ENCODE results near the gene DNAL4. TPM values are rescaled to one million over a fixed set of nuclear protein-coding genes. Genes with fewer than 3 reads are reported as not detected.
A peak's percentile ranks its signal among the peaks of the same experiment; 100 is the strongest.

Gene DNAL4
- polyA plus RNA-seq, 1 donor (not counting 4 experiments of a cell fraction or from before 2014, with no cell fraction given), result 11.4 TPM

DNA sequence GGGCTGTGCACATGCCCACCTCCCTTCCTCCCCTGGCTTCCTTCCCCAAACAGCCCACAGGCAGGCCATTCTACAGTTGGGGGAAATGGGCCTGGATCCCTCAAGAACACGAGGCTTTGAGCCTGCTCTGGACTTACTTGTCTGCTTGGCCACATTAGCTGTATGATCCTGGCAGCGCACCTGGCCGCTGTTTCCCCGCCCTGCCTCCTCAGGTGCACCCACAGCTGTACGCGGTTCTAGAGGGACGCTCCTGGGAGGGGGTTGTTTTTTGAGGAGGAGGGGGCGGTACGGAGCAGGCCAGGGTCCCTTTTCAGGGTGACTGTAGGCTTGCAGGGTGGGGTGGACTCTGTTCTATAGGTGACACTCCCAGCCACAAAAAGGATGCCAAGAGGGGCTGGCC is 26.6 kb downstream of the DNAL4 start:
- H4K20me1 ChIP-seq (ENCODE audit: control insufficient read depth, extremely low read depth, insufficient read depth, low read length), result peaks cover 4% of the 10 kb centered on the region
- no peaks in the 10 kb centered on the region for H3K4me1 ChIP-seq (ENCODE audit: control insufficient read depth, extremely low read depth, insufficient read depth, low read length)
- no peak for DNase-seq (ENCODE audit: low read depth, low spot score)
- peaks cover 11% of the 10 kb centered on the region for H3K27me3 ChIP-seq (ENCODE audit: control insufficient read depth, extremely low read depth, insufficient read depth, low read length)
- no peaks in the 10 kb centered on the region for H3K9me1 ChIP-seq (ENCODE audit: control insufficient read depth, extremely low read depth, insufficient read depth, low read length)
- no peak overlapping the region for H3K27ac ChIP-seq (ENCODE audit: control insufficient read depth, insufficient read depth, low read length)
- H3K79me2 ChIP-seq (ENCODE audit: control insufficient read depth, insufficient read depth, low read length), result no peaks in the 10 kb centered on the region
- H3K4me2 ChIP-seq (ENCODE audit: control insufficient read depth, extremely low read depth, insufficient read depth, low read depth, low read length), result no peak overlapping the region
- dilution Hi-C loops (cut with MboI; ENCODE audit: extremely low pct_ligation_motif_present, low sequenced_read_pairs), result no loop called here
- no peak overlapping the region for H2AFZ ChIP-seq (ENCODE audit: control insufficient read depth, low read length)
- no peak overlapping the region for H3K4me3 ChIP-seq (ENCODE audit: control insufficient read depth in 2 of 3, extremely low read depth in 1 of 3, insufficient read depth in 2 of 3, low read depth in 1 of 3, low read length in 3 of 3)
- TF ChIP-seq EZH2 (IDR thresholded peaks at IDR 0.05; ENCODE audit: low read length), result no peak
- TF ChIP-seq, protein P1, sequence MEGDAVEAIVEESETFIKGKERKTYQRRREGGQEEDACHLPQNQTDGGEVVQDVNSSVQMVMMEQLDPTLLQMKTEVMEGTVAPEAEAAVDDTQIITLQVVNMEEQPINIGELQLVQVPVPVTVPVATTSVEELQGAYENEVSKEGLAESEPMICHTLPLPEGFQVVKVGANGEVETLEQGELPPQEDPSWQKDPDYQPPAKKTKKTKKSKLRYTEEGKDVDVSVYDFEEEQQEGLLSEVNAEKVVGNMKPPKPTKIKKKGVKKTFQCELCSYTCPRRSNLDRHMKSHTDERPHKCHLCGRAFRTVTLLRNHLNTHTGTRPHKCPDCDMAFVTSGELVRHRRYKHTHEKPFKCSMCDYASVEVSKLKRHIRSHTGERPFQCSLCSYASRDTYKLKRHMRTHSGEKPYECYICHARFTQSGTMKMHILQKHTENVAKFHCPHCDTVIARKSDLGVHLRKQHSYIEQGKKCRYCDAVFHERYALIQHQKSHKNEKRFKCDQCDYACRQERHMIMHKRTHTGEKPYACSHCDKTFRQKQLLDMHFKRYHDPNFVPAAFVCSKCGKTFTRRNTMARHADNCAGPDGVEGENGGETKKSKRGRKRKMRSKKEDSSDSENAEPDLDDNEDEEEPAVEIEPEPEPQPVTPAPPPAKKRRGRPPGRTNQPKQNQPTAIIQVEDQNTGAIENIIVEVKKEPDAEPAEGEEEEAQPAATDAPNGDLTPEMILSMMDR (optimal IDR thresholded peaks at IDR 0.05 in 1 of 3, IDR thresholded peaks at IDR 0.05 in 1 of 3, conservative IDR thresholded peaks at IDR 0.05 in 1 of 3; ENCODE audit: extremely low read depth in 1 of 3, insufficient read depth in 2 of 3, low read length in 3 of 3), result no peak
- H3K9ac ChIP-seq (ENCODE audit: control insufficient read depth, extremely low read depth, insufficient read depth, low read length), result no peak overlapping the region
- H3K9me3 ChIP-seq (ENCODE audit: control insufficient read depth, low read depth, low read length), result no peaks in the 10 kb centered on the region
- no peak for FAIRE-seq
- no peaks in the 10 kb centered on the region for H3K36me3 ChIP-seq (ENCODE audit: control insufficient read depth in 2 of 2, extremely low read depth in 1 of 2, insufficient read depth in 2 of 2, low read length in 2 of 2)

GRCh38 chr22:38766076-38766777 is 27.7 kb downstream of the DNAL4 start:
- H2AFZ ChIP-seq (ENCODE audit: control insufficient read depth, low read length), result no peak overlapping the region
- TF ChIP-seq, protein P1 (optimal IDR thresholded peaks at IDR 0.05 in 1 of 3, IDR thresholded peaks at IDR 0.05 in 1 of 3, conservative IDR thresholded peaks at IDR 0.05 in 1 of 3; ENCODE audit: extremely low read depth in 1 of 3, insufficient read depth in 2 of 3, low read length in 3 of 3), result peak; percentile 95 to 98 (median 96)
- no peak for TF ChIP-seq EZH2 (IDR thresholded peaks at IDR 0.05; ENCODE audit: low read length)
- dilution Hi-C loops (cut with MboI; ENCODE audit: extremely low pct_ligation_motif_present, low sequenced_read_pairs), result no loop called here
- H4K20me1 ChIP-seq (ENCODE audit: control insufficient read depth, extremely low read depth, insufficient read depth, low read length), result peaks cover 4% of the 10 kb centered on the region
- FAIRE-seq (peak; percentile 66), DNase-seq (ENCODE audit: low read depth, low spot score) (no peak)
- no peak overlapping the region for H3K4me3 ChIP-seq (ENCODE audit: control insufficient read depth in 2 of 3, extremely low read depth in 1 of 3, insufficient read depth in 2 of 3, low read depth in 1 of 3, low read length in 3 of 3)
- H3K9ac ChIP-seq (ENCODE audit: control insufficient read depth, extremely low read depth, insufficient read depth, low read length), result no peak overlapping the region
- H3K9me3 ChIP-seq (ENCODE audit: control insufficient read depth, low read depth, low read length), result no peaks in the 10 kb centered on the region
- H3K36me3 ChIP-seq (ENCODE audit: control insufficient read depth in 2 of 2, extremely low read depth in 1 of 2, insufficient read depth in 2 of 2, low read length in 2 of 2), result no peaks in the 10 kb centered on the region
- H3K4me1 ChIP-seq (ENCODE audit: control insufficient read depth, extremely low read depth, insufficient read depth, low read length), result no peaks in the 10 kb centered on the region
- H3K27me3 ChIP-seq (ENCODE audit: control insufficient read depth, extremely low read depth, insufficient read depth, low read length), result peaks cover 11% of the 10 kb centered on the region
- H3K79me2 ChIP-seq (ENCODE audit: control insufficient read depth, insufficient read depth, low read length), result no peaks in the 10 kb centered on the region
- no peaks in the 10 kb centered on the region for H3K9me1 ChIP-seq (ENCODE audit: control insufficient read depth, extremely low read depth, insufficient read depth, low read length)
- no peak overlapping the region for H3K27ac ChIP-seq (ENCODE audit: control insufficient read depth, insufficient read depth, low read length)
- H3K4me2 ChIP-seq (ENCODE audit: control insufficient read depth, extremely low read depth, insufficient read depth, low read depth, low read length), result no peak overlapping the region

Data from keratinocyte (primary cell).